Motor neuron (in vitro differentiated cells): Measurements from ENCODE around the gene HSPG2. TPM values are rescaled to one million over a fixed set of nuclear protein-coding genes. Genes with fewer than 3 reads are reported as not detected.
"Not testable (repeated sequence)": the region's sequence is repeated elsewhere in the genome, so short reads cannot be mapped to it uniquely, and the experiment has no call there.

ENCODE experiments used
- ATAC-seq, 8 experiments: fragments of 200-7000 bp; cut with Tn5 transposase; replicated peaks in 6 of 8; 2 replicates each; pipeline ENCODE4 v1.8.0; 2021; ENCODE audit warnings: mild to moderate bottlenecking in 8 of 8, moderate library complexity in 8 of 8
- H3K27ac ChIP-seq, 2 donors: fragments of 250-450 bp; sonication (Bioruptor Pico); 2 replicates each; pipeline ENCODE4 v1.9.0; 2021; ENCODE audit warnings: antibody characterized with exemption in 2 of 2, mild to moderate bottlenecking in 2 of 2, moderate library complexity in 1 of 2
- H3K4me1 ChIP-seq, 2 donors: fragments of 250-450 bp; sonication (Bioruptor Pico); replicated peaks in 1 of 2; 2 replicates each; pipeline ENCODE4 v1.6.1; 2021; ENCODE audit warnings: antibody characterized with exemption in 2 of 2, mild to moderate bottlenecking in 2 of 2, moderate library complexity in 1 of 2
- H3K4me3 ChIP-seq, 5 donors: fragments of 250-450 bp; sonication (Bioruptor Pico); 2 replicates each; pipeline ENCODE4 v1.9.0; 2021; ENCODE audit warnings: antibody characterized with exemption in 5 of 5, mild to moderate bottlenecking in 5 of 5, moderate library complexity in 4 of 5
- WGBS, 10 experiments: fragments of 450-650 bp; shearing (Covaris generic); methylation state at CpG; one replicate each; pipeline ENCODE4 v1.0.0; 2022; 5-methylcytosine and 5-hydroxymethylcytosine counted together
- in situ Hi-C, 9 experiments: fragments of 400-800 bp; cut with MboI; loops; one replicate each; pipeline ENCODE4 v1.15.0; 2021; ENCODE audit warnings: low sequenced_read_pairs in 9 of 9, low pct_unique_long_range_greater_than_20kb in 2 of 9; ENCODE audit not compliant: unreplicated experiment in 9 of 9
- total RNA-seq, 8 experiments: library from RNA; unstranded; fragments of 300-600 nt; gene quantifications; 2 replicates each; pipeline versions ENCODE4 v1.2.3 to v1.2.4, GENCODE V29; 2022

The HSPG2 gene
- total RNA-seq, 8 experiments from 2014 or later = 5.8 to 47.9 (median 12.8) TPM

DNA sequence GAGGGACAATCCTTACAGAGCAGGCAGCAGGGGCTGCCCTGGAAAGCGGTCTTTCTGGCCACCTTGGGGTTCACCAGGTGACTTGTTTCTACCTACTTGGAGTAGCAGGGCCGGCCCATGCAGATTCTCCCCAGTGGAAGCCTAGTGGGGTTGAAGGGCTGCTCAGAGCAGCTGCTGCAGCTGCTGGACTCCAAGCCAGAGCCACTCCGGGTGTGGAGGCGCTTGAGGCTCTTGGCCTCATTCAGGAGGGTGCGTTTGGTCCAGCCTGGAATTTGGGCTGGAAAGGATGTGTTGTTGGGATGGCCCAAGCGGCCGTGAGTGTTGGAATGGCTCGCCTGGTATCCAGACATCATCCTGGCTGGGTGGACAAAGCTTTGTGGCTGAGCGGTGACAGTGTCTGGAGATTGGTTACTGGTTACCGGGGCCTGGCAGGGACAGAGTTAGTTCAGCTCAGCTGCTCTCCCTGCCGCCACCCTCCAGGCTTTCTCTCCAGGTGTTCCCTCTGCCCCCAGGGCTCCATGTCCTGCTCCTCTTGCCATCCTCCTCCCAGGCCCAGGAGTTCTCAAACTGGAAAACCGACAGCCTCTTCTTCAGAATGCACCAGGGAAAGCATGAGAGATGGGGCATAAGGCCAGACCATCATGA lies 14.2 kb upstream of the HSPG2 start:
- no peak for ATAC-seq

DNA sequence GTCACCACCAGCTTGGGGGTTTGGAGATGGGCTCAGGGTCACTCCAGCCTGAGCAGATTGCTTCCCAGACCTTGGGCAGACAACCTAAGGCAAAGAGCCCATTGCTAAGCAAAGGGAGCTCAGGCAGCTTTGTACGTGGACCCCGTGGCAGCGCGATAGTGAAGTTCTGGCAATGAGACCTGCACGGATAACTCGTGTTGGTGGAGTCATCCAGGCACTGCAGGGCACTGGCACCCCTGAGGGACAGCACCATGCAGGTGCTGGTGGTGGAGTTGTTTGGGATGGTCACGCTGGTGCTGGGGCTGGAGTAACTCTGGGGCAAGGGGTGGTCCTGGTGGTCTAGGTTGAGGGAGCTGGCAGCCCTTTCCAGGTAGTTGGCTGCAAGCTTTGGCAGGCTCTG lies 13.6 kb upstream of the HSPG2 start:
- H3K4me3 ChIP-seq = no peak overlapping the region
- ATAC-seq = no peak
- in situ Hi-C loops = loop anchor here in 4 of 9 experiments (25.0 kb wide), 4 partner anchors 238 to 713 kb away; no protein-coding TSS in a partner anchor
- H3K4me1 ChIP-seq = no peaks in the 10 kb centered on the region
- H3K27ac ChIP-seq = no peak overlapping the region
- 92 to 100% (median 97%) methylated on average over 1 to 5 of the region's 7 CpGs; no CpG with 5 or more reads in 6 of the 10 experiments for whole genome bisulfite sequencing, 10 experiments

More for the DNA sequence above, 14.2 kb upstream of the HSPG2 start:
- no peak overlapping the region for H3K27ac ChIP-seq
- no peak overlapping the region for H3K4me3 ChIP-seq
- 33 to 96% (median 89%) methylated on average over 2 to 7 of the region's 12 CpGs; no CpG with 5 or more reads in 4 of the 10 experiments for WGBS, 10 experiments
- in situ Hi-C loops = loop anchor here in 4 of 9 experiments (25.0 kb wide), 4 partner anchors 239 to 714 kb away; no protein-coding TSS in a partner anchor
- H3K4me1 ChIP-seq = no peaks in the 10 kb centered on the region

DNA sequence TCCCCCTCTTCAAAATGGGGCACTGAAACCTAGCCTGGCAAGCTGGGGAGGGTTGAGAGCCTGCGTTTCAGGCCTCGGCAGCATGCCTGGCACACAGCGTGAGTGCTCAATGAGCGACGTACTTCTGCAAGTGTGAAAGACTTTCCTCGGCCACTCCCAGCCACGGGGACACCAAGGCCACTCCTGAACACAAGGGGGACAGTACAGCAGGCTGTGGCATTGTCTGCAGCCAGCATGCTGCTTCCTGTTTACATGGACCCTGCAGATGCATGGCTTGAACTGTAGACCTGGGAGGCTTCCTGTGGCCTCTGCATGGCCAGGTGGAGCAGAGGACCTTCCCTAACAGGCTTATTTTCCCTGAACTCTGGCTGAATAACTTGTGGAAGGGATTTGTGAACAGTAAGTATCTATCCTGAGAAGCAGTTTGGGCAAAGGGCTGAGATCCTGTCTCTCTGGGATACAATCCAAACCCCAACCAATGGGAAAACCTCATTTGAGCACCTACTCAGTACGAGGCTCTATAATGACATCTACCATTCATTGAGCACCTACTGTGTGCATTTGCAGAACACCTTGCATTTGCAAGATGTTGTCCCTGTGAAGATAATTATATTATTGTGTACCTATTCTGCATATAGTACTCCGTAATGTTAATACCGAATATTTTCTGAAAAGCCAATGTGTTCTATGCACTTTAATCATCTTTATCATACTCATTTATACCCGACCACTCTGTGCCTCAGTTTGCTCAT lies 9.9 kb upstream of the HSPG2 start:
- ATAC-seq = peak in 4 of 8 experiments; percentile 42 to 70 (median 56)
- no peak overlapping the region for H3K4me3 ChIP-seq
- H3K4me1 ChIP-seq = peaks cover 5 to 11% of the 10 kb centered on the region in 2 donors
- in situ Hi-C loops = no loop called here
- no peak overlapping the region for H3K27ac ChIP-seq
- WGBS, 10 experiments = 58 to 100% (median 65%) methylated on average over 1 to 11 of the region's 11 CpGs; no CpG with 5 or more reads in 1 of the 10 experiments

DNA sequence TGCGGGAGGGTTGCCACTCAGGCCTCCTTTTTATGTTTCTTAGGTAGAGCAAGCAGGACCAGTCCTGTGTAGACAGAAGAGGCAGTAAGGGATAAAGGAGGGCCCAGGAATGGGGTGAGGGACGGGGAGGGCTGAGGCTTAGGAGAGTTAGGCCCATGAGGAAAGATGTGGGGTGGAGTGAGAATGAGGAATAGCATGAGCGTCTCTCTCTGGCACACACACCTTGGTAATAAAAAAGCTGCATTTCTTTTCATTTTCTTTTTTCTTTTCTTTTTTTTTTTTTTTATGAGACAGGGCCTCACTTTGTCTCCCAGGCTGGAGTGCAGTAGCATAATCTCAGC lies 7.6 kb upstream of the HSPG2 start:
- Histone ChIP-seq H3K27ac (no peak overlapping the region), H3K4me1 (peaks cover 6 to 16% of the 10 kb centered on the region in 2 donors), H3K4me3 (no peak overlapping the region)
- in situ Hi-C loops = no loop called here
- 67 to 100% (median 94%) methylated on average over 1 to 3 of the region's 3 CpGs; no CpG with 5 or more reads in 3 of the 10 experiments for WGBS, 10 experiments
- ATAC-seq = no peak

DNA sequence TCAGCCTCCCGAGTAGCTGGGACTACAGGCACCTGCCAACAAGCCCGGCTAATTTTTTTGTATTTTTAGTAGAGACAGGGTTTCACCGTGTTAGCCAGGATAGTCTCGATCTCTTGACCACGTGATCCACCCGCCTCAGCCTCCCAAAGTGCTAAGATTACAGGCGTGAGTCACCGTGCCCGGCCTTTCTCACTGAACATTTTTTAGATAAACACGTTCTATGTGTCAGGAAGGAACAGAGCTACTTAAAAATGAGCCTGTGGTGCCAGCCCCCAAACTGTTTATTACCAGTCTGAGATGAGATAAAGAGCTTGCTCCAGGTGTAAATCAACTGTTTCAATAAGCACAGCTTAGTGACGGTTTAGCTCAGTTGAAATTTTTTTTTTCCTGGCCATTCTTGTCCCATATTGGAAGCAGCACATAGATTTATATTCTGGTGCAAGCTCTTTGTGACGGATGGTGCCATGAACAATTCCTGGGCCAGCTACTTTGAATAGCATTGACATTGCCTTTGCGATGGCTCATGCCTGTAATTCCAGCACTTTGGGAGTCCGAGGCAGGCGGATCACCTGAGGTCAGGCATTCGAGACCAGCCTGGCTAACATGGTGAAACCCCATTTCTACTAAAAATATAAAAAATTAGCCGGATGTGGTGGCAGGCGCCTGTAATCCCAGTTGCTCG lies 6.0 kb upstream of the HSPG2 start:
- WGBS, 10 experiments = 49 to 100% (median 77%) methylated on average over 1 to 18 of the region's 19 CpGs; no CpG with 5 or more reads in 1 of the 10 experiments
- not testable (repeated sequence) for H3K27ac ChIP-seq

DNA sequence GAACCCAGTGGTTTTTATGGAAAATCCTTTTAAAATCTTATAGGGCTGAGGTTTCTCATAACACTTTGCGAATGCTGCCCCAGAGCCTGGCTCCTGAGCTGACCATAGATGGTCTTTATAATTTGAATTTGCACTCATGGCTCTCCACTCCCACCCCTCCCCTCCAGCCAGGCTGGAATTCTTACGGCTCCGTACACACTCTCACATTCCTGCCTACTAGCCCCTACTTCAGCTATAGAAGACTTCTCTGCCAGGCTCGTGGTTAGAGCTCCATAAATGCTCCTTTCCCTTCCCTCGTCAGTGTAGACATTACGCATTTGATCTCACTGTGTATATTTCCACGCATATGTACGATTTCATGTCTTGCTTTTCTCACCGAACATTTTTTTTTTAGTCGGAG lies 5.4 kb upstream of the HSPG2 start:
- H3K27ac ChIP-seq = no peak overlapping the region
- peaks cover 9 to 37% of the 10 kb centered on the region in 2 donors for H3K4me1 ChIP-seq
- 52 to 90% (median 81%) methylated on average over 2 to 10 of the region's 10 CpGs; no CpG with 5 or more reads in 1 of the 10 experiments for WGBS, 10 experiments
- no peak for ATAC-seq
- H3K4me3 ChIP-seq = no peak overlapping the region
- in situ Hi-C loops = no loop called here

More for the DNA sequence above, 6.0 kb upstream of the HSPG2 start:
- in situ Hi-C loops, H3K4me3 ChIP-seq: not testable (repeated sequence)
- H3K4me1 ChIP-seq = peaks cover 9 to 31% of the 10 kb centered on the region in 2 donors
- ATAC-seq = peak in 1 of 8 experiments; percentile 50

DNA sequence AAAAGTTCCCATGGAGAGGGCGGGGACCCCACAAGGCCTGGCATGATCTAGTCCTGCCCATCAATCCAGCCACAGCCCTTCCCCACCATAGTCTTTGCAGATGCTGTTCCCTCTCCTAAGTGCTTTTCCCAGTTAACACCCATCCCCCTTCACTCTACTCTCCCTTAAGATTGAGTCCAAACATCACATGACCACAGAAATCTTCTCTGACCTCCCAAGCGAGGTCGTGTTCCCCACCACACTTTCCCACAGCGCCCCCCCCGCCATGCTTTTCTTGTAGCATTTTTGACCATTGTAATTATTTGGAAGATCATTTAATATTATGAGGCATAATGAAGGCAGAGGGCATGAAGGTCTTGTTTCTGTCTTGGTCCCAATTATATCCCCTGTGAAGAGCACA lies 4.3 kb upstream of the HSPG2 start:
- ATAC-seq = no peak
- no peak overlapping the region for H3K4me3 ChIP-seq
- H3K27ac ChIP-seq = no peak overlapping the region
- in situ Hi-C loops = no loop called here
- WGBS, 10 experiments = 80 to 100% (median 90%) methylated on average over 1 to 5 of the region's 5 CpGs; no CpG with 5 or more reads in 3 of the 10 experiments
- H3K4me1 ChIP-seq = peaks cover 11 to 38% of the 10 kb centered on the region in 2 donors

DNA sequence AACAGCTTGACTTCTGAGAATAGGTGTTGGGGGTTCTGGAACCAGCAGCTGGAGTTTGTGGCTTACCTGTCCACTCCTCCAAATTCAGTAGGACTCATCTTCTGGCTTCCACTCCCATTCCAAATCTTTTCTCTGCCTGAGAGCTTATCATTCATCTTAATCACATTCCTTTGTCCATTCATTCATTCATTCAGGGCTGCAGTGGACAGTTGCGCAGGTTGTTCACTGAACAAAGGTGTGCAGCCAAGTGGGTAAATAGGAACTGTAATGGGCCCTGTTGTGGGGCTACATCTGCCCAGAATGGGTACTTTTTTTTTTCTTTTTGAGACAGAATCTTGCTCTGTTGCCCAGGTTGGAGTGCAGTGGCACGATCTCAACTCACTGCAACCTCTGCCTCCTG lies 3.4 kb upstream of the HSPG2 start:
- no peak overlapping the region for H3K4me3 ChIP-seq
- H3K4me1 ChIP-seq = peaks cover 17 to 47% of the 10 kb centered on the region in 2 donors
- 83 to 100% (median 87%) methylated on average over 1 to 2 of the region's 2 CpGs; no CpG with 5 or more reads in 7 of the 10 experiments for WGBS, 10 experiments
- ATAC-seq = no peak
- no peak overlapping the region for H3K27ac ChIP-seq
- in situ Hi-C loops = no loop called here

DNA sequence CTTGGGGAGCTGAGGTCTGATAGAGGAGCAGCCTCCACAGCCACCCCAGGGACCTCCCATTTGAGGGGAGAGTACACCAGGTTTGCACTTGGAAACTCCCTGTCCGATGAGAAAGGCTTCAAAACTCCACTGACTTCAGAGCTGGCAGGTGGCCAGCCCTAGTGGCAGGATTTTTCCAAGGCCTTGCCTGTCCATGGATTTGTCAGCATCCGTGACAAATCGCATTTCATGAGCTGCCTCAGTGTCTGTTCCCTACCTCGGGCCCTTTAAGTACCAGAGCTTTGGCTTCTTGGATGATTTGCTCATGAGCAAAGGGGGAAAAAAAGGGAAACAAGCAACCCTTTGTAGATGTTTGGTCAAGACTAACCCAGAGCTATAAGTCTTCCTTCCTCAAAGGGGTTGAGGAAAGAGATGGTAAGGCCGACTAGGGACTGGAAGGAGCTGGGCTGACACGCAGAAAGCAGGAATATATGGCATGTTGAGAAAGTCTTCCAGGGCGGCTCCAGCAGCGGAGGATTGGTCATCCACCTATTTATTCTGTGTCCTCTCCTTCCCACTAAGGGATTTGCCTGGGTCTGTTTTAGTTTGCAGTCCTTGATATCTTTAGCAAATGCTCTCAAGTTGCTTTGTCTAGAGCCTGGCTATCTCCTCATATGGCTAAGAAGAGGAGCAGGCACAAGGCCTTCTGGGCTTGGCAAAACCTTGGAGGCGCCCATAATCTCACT lies 2.7 kb upstream of the HSPG2 start:
- H3K4me1 ChIP-seq = peaks cover 17 to 50% of the 10 kb centered on the region in 2 donors
- ATAC-seq = peak in 3 of 8 experiments; percentile 4 to 10 (median 9)
- H3K27ac ChIP-seq = no peak overlapping the region
- in situ Hi-C loops = no loop called here
- WGBS, 10 experiments = 18 to 100% (median 73%) methylated on average over 1 to 9 of the region's 9 CpGs
- H3K4me3 ChIP-seq = no peak overlapping the region

DNA sequence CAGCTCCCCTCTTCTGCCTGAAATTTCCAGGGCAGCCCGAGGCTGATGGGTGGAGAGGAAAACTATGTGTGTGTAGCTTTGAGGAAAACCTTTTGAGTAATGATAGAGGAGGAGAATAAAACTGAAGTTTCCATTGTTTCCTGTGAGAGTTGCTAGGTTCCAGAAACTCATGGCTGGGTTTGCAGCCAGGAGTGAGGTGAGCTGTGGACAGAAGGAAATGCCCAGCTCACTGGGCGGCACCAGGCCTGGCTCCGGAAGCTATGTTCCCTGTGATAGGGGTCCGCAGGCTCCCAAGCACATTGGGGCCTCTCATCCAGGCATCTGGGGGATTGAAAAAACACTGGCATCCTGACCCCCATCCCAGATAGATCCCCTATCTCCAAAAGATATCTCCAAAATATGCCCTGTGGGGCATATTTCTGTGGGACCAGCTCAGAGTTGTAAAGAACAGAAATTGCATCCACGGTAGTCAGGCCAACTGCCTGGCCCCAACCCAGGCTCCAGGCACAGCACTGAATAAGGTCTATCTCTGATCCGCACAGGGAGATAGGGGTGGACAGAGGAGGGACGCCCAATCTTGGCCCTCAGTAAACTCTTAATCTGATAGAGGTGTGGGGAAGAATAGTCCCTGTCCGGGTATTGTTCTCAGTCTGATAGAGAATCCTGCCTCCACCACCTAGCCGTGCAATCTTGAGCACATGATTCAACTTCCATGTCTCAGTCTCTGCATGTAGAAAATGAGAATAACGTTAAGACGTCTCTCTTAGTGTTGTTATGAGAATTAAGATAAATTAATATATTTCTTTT lies 1.8 kb upstream of the HSPG2 start:
- in situ Hi-C loops = no loop called here
- Histone ChIP-seq H3K27ac (no peak overlapping the region), H3K4me1 (peaks cover 17 to 53% of the 10 kb centered on the region in 2 donors), H3K4me3 (no peak overlapping the region)
- peak in 1 of 8 experiments; percentile 13 for ATAC-seq
- whole genome bisulfite sequencing, 10 experiments = 48 to 100% (median 80%) methylated on average over 2 to 9 of the region's 11 CpGs; no CpG with 5 or more reads in 1 of the 10 experiments

DNA sequence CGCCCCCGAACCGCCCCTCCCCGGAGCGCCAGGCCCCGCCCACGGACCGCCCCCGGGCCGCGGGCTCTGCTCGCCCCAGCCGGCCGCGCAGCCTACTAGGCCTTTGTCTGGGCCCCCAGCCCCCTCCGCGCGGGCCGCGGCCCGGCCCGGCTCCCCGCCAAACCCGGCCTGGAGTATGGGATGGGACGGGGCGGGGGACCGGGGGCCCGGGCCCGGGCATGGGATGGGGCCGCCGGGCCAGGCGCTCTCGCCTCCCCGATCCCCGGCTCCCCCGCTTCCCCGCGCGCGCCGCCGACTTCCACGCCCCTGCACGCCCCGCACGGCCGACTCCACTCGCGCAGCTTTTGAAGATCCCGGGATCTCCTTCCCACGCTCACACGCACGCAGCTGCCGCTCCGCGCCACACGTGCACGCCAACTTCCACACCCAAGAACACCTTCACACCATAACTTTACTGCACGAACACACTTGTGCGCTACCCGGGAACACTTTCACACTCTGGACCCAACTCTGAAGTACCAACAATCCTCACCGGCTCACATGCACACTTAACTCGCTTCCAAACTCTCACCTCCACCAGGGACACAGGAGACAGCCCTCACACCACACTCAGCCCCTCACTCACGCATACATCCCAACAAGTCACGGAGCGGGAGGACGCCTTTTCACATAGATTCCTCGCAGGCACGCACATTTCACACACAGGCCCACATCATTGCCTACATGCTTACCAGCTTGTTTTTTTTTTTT lies 437 bp upstream of the HSPG2 start:
- 8 to 97% (median 55%) methylated on average over 1 to 10 of the region's 69 CpGs; no CpG with 5 or more reads in 4 of the 10 experiments for WGBS, 10 experiments
- Histone ChIP-seq H3K4me1 (peaks cover 14 to 51% of the 10 kb centered on the region in 2 donors), H3K4me3 (peak overlapping the region; percentile 60 to 98 (median 64)), H3K27ac (peak overlapping the region in 1 of 2 donors; percentile 62)
- ATAC-seq = peak; percentile 56 to 88 (median 84)
- in situ Hi-C loops = no loop called here
